Right renal pelvis (tissue), 4 donors: ENCODE measurements around the gene TGIF2. TPM values are rescaled to one million over a fixed set of nuclear protein-coding genes. Genes with fewer than 3 reads are reported as not detected.
"Not testable (repeated sequence)": the region's sequence is repeated elsewhere in the genome, so short reads cannot be mapped to it uniquely, and the experiment has no call there.

ENCODE experiments used
- DNase-seq, 4 donors: peaks; one replicate each; pipeline ENCODE4 v3.0.0-alpha.2; 2013; ENCODE audit warnings: low read depth in 4 of 4, low spot score in 3 of 4, missing footprints in 1 of 4
- polyA plus RNA-seq, 4 donors: library from polyadenylated mRNA; unstranded; fragments of 120-200 nt; gene quantifications; one replicate each; pipeline ENCODE4 v1.2.1, GENCODE V29; 2013; ENCODE audit not compliant: insufficient read length in 4 of 4

TGIF2 gene
- polyA plus RNA-seq, 4 donors = 53.9 to 66.3 (median 63.0) TPM

GRCh38 chr20:36607586-36608387, 34.4 kb downstream of the TGIF2 start:
- no peak for DNase-seq

- not testable (repeated sequence) for DNase-seq
Measured at GRCh38 chr20:36608388-36608728, 35.0 kb downstream of the TGIF2 start.

- DNase-seq = no peak
Measured at GRCh38 chr20:36611625-36612024, 38.2 kb downstream of the TGIF2 start.

- DNase-seq = no peak
Measured at GRCh38 chr20:36613974-36614373, 40.6 kb downstream of the TGIF2 start.

GRCh38 chr20:36614781-36615557, 41.6 kb downstream of the TGIF2 start:
- no peak for DNase-seq

GRCh38 chr20:36620917-36621316, 47.5 kb downstream of the TGIF2 start:
- no peak for DNase-seq

- no peak for DNase-seq
Measured at GRCh38 chr20:36623444-36623843, 50.0 kb downstream of the TGIF2 start.

- DNase-seq = no peak
Measured at GRCh38 chr20:36624068-36624943, 50.9 kb downstream of the TGIF2 start.

- DNase-seq = no peak
Measured at GRCh38 chr20:36624944-36625324, 51.5 kb downstream of the TGIF2 start.

GRCh38 chr20:36628076-36628475, 54.7 kb downstream of the TGIF2 start:
- DNase-seq = no peak

- no peak for DNase-seq
Measured at GRCh38 chr20:36629719-36630681, 56.6 kb downstream of the TGIF2 start.

- DNase-seq = no peak
Measured at GRCh38 chr20:36631646-36632045, 58.2 kb downstream of the TGIF2 start.

- no peak for DNase-seq
Measured at GRCh38 chr20:36632147-36632486, 58.7 kb downstream of the TGIF2 start.

GRCh38 chr20:36632487-36633284, 59.3 kb downstream of the TGIF2 start:
- no peak for DNase-seq

GRCh38 chr20:36633285-36633772, 59.9 kb downstream of the TGIF2 start:
- no peak for DNase-seq

GRCh38 chr20:36634342-36634741, 60.9 kb downstream of the TGIF2 start:
- DNase-seq = no peak

- DNase-seq = not testable (repeated sequence)
Measured at GRCh38 chr20:36638876-36639400, 65.5 kb downstream of the TGIF2 start.

- DNase-seq = no peak
Measured at GRCh38 chr20:36641506-36641843, 68.1 kb downstream of the TGIF2 start.

- no peak for DNase-seq
Measured at GRCh38 chr20:36642136-36642535, 68.7 kb downstream of the TGIF2 start.
